GM19328 (cell line): Measurements from ENCODE around the gene IFNL1.
"Not testable (repeated sequence)": the region's sequence is repeated elsewhere in the genome, so short reads cannot be mapped to it uniquely, and the experiment has no call there.

Experiments
- ATAC-seq: cut with Tn5 transposase; IDR thresholded peaks from one replicate; pipeline ENCODE4 v1.9.1; 2021; ENCODE audit warnings: mild to moderate bottlenecking, moderate library complexity; ENCODE audit not compliant: unreplicated experiment

IFNL1 gene

GRCh38 chr19:39328046-39328705, 32.0 kb downstream of the IFNL1 start:
- no peak for ATAC-seq

GRCh38 chr19:39329948-39330347, 33.7 kb downstream of the IFNL1 start:
- ATAC-seq: no peak

- no peak for ATAC-seq
Observed at GRCh38 chr19:39332293-39332692, 36.1 kb downstream of the IFNL1 start.

GRCh38 chr19:39332738-39333137, 36.5 kb downstream of the IFNL1 start:
- not testable (repeated sequence) for ATAC-seq

- ATAC-seq: no peak
Observed at GRCh38 chr19:39333507-39333906, 37.3 kb downstream of the IFNL1 start.

GRCh38 chr19:39334444-39334976, 38.3 kb downstream of the IFNL1 start:
- no peak for ATAC-seq

GRCh38 chr19:39335168-39335548, 39.0 kb downstream of the IFNL1 start:
- ATAC-seq: no peak

- ATAC-seq: no peak
Observed at GRCh38 chr19:39336483-39336882, 40.3 kb downstream of the IFNL1 start.

- ATAC-seq: no peak
Observed at GRCh38 chr19:39339674-39340073, 43.5 kb downstream of the IFNL1 start.

GRCh38 chr19:39340156-39340555, 43.9 kb downstream of the IFNL1 start:
- not testable (repeated sequence) for ATAC-seq

- ATAC-seq: no peak
Observed at GRCh38 chr19:39341129-39341718, 45.0 kb downstream of the IFNL1 start.

- ATAC-seq: peak; percentile 93
Observed at GRCh38 chr19:39341719-39342604, 45.8 kb downstream of the IFNL1 start, which contains the start of gene SAMD4B. Gene SAMD4B (plus strand): TSS chr19:39342421. CDS start chr19:39356894, 14,473 bp downstream.

- ATAC-seq: no peak
Observed at GRCh38 chr19:39342647-39343305, 46.6 kb downstream of the IFNL1 start.

- ATAC-seq: no peak
Observed at GRCh38 chr19:39345956-39346355, 49.7 kb downstream of the IFNL1 start.

- no peak for ATAC-seq
Observed at GRCh38 chr19:39347332-39348164, 51.3 kb downstream of the IFNL1 start.
